ENCODE data around the gene SLC26A11.

DNA sequence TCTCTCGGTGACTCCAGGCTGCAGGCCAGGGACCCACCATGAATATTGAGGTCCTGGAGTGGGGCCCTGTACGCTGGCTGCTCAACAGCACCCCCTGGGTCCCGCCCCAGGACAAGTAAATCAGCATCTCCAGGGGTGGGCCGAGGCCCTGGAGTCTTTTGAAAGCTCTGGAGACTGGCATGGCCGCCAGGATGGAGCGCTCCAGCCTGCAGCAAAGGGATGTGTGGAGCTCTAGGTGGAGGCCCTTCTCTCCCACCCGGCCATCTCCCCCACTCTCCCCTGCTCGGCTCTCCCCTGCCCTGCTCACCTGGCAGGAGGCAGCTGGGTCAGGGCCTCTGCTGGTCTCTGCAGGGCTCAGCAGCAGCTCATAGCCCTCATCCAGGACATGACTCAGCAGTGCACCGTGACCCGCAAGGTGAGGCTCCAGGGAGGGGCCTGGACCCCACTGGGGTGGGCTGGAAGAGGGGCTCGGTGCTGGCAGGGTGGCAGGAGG lies 16.7 kb upstream of the SLC26A11 start:
- TF ChIP-seq POLR2A (IDR thresholded peaks at IDR 0.05; ENCODE audit: low read depth, low read length) (no peak), POLR2AphosphoS5 (IDR thresholded peaks at IDR 0.05; ENCODE audit: low read depth, low read length) (no peak)

Data from GM12892 (cell line).